AG04450 (cell line): ENCODE results near the gene PAXX. TPM values are rescaled to one million over a fixed set of nuclear protein-coding genes. Genes with fewer than 3 reads are reported as not detected.

Experiments used
- CTCF ChIA-PET: fragments of 300-600, 350-600 bp; formaldehyde crosslinking; extraction: SDS; loops from one replicate; lab custom pipeline; 2022; ENCODE audit warnings: antibody characterized with exemption, inconsistent platforms; lab: Charles Lee
- POLR2A ChIA-PET: fragments of 350-600 bp; formaldehyde crosslinking; extraction: SDS; loops from one replicate; lab custom pipeline; 2021; ENCODE audit warnings: antibody characterized with exemption, inconsistent platforms; lab: Yijun Ruan, JAX
- DNase-seq: peaks from one replicate; pipeline ENCODE4 v3.0.0-alpha.2; 2011; ENCODE audit warnings: low read depth, low spot score
- H3K27ac ChIP-seq: one replicate; pipeline ENCODE4 v1.5.1; 2012; ENCODE audit warnings: low read depth, low read length, control low read depth
- H3K27me3 ChIP-seq: one replicate; pipeline ENCODE4 v1.6.0; 2012; ENCODE audit warnings: low read length; ENCODE audit not compliant: control insufficient read depth, insufficient read depth
- H3K4me3 ChIP-seq: 2 replicates; pipeline ENCODE4 v1.5.1; 2011; ENCODE audit warnings: mild to moderate bottlenecking, low read depth, low read length, control low read depth
- H3K9me3 ChIP-seq: 2 replicates; pipeline ENCODE4 v1.5.1; 2012; ENCODE audit warnings: low read length; ENCODE audit not compliant: control insufficient read depth, insufficient read depth
- CTCF ChIP-seq: IDR thresholded peaks from 2 replicates; pipeline ENCODE4 v1.5.1; 2011; ENCODE audit warnings: low read depth, low read length, control low read depth, inconsistent platforms
- polyA plus RNA-seq: library from polyadenylated mRNA; depleted of rRNA; stranded (reverse); fragments of >200 nt; gene quantifications from 2 replicates; pipeline ENCODE4 v1.2.3, GENCODE V29; 2011

Gene PAXX
- polyA plus RNA-seq, 1 experiment, result 6.0 TPM

- TF ChIP-seq CTCF, result peak; percentile 57
- no peaks in the 10 kb centered on the region; the same call in 1 of the 2 replicates for H3K9me3 ChIP-seq
- H3K27ac ChIP-seq, result no peak overlapping the region
- no peak overlapping the region for H3K4me3 ChIP-seq
- CTCF ChIA-PET, result interaction anchor here (0.6 to 4.0 kb wide), 18 partner anchors 12 to 183 kb away, joined by 3 to 105 read pairs (median 4); partner anchors contain the start of gene FUT7
- H3K27me3 ChIP-seq, result no peaks in the 10 kb centered on the region
- POLR2A ChIA-PET, result interaction anchor here (0.6 to 1.4 kb wide), 2 partner anchors 87 to 220 kb away, joined by 3 to 10 read pairs; no protein-coding TSS in a partner anchor
- no peak for DNase-seq
These were observed 44.2 kb upstream of the PAXX start for GRCh38 chr9:136947955-136948510.

- Histone ChIP-seq H3K27me3 (no peaks in the 10 kb centered on the region), H3K27ac (no peak overlapping the region), H3K4me3 (peak overlapping the region; percentile 65), H3K9me3 (no peaks in the 10 kb centered on the region; the same call in 1 of the 2 replicates)
- TF ChIP-seq CTCF, result no peak
- ChIA-PET POLR2A (interaction anchor here (0.6 kb wide), 1 partner anchor 446 kb away, joined by 3 read pairs; no protein-coding TSS in a partner anchor), CTCF (interaction anchor here (0.7 to 4.0 kb wide), 2 partner anchors 86 to 87 kb away, joined by 5 to 105 read pairs; no protein-coding TSS in a partner anchor)
- DNase-seq, result no peak
These were observed 42.9 kb upstream of the PAXX start for GRCh38 chr9:136949239-136949816.

- TF ChIP-seq CTCF, result no peak
- DNase-seq, result peak; percentile 38
- CTCF ChIA-PET, result interaction anchor here (0.7 kb wide), 1 partner anchor 85 kb away, joined by 5 read pairs; no protein-coding TSS in a partner anchor
- Histone ChIP-seq H3K27ac (no peak overlapping the region), H3K27me3 (peaks cover 3% of the 10 kb centered on the region), H3K4me3 (peak overlapping the region; percentile 65), H3K9me3 (no peaks in the 10 kb centered on the region; the same call in 1 of the 2 replicates)
- POLR2A ChIA-PET, result interaction anchor here (0.6 kb wide), 1 partner anchor 446 kb away, joined by 3 read pairs; no protein-coding TSS in a partner anchor
These were observed 42.2 kb upstream of the PAXX start for GRCh38 chr9:136949817-136950655.

GRCh38 chr9:136950656-136951276 is 41.5 kb upstream of the PAXX start:
- Histone ChIP-seq H3K27me3 (peaks cover 3% of the 10 kb centered on the region), H3K4me3 (peak overlapping the region; percentile 65), H3K9me3 (no peaks in the 10 kb centered on the region; the same call in 1 of the 2 replicates), H3K27ac (no peak overlapping the region)
- DNase-seq, result no peak
- POLR2A ChIA-PET, result no interaction called here
- no peak for TF ChIP-seq CTCF
- CTCF ChIA-PET, result no interaction called here
